Mammary epithelial cell (primary cell): ENCODE results near the gene CEP57.

Experiments used
- EZH2 ChIP-seq: IDR thresholded peaks from 2 replicates; pipeline ENCODE4 v1.6.1; 2012; ENCODE audit warnings: low read length, inconsistent platforms, borderline replicate concordance
- TF ChIP-seq, protein P1 (sequence below), 2 donors: IDR thresholded peaks in 1 of 2; conservative IDR thresholded peaks in 1 of 2; 2 replicates each; pipeline ENCODE4 v1.5.1; 2011 to 2012; ENCODE audit warnings: inconsistent platforms in 2 of 2, low read length in 2 of 2, mild to moderate bottlenecking in 2 of 2, control low read depth in 1 of 2, low read depth in 1 of 2; ENCODE audit not compliant: insufficient read depth in 1 of 2; ENCODE audit errors: extremely low read depth in 1 of 2

DNA sequence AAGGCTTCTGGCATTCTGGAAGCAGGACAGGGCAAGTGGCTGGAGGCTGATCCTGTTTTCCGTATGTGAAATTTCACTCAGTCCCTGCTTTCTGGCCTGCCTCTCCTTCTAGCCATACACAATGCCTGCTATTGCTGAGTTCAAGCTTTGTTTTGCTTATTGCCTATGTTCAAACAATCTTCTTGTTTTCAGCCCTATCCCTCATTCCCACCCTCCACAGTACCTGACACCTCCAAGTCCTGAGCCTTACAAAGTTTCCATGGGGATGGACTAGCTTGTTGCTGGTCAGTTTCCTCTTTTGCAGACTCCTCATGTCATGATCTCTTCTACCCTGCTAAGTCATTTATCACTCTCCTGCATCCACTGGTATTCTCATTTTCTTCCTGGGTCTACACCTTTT lies 38.8 kb upstream of the CEP57 start:
- TF ChIP-seq, protein P1, sequence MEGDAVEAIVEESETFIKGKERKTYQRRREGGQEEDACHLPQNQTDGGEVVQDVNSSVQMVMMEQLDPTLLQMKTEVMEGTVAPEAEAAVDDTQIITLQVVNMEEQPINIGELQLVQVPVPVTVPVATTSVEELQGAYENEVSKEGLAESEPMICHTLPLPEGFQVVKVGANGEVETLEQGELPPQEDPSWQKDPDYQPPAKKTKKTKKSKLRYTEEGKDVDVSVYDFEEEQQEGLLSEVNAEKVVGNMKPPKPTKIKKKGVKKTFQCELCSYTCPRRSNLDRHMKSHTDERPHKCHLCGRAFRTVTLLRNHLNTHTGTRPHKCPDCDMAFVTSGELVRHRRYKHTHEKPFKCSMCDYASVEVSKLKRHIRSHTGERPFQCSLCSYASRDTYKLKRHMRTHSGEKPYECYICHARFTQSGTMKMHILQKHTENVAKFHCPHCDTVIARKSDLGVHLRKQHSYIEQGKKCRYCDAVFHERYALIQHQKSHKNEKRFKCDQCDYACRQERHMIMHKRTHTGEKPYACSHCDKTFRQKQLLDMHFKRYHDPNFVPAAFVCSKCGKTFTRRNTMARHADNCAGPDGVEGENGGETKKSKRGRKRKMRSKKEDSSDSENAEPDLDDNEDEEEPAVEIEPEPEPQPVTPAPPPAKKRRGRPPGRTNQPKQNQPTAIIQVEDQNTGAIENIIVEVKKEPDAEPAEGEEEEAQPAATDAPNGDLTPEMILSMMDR (conservative IDR thresholded peaks at IDR 0.05 in 1 of 2, IDR thresholded peaks at IDR 0.05 in 1 of 2; ENCODE audit: extremely low read depth in 1 of 2, insufficient read depth in 1 of 2, low read depth in 1 of 2, low read length in 2 of 2), result no peak
- no peak for TF ChIP-seq EZH2
